Muscle layer of colon (tissue), 2 donors: ENCODE measurements around the gene NUAK2.
"Not testable (repeated sequence)": the region's sequence is repeated elsewhere in the genome, so short reads cannot be mapped to it uniquely, and the experiment has no call there.

Experiments
- H3K27ac ChIP-seq: one replicate; pipeline ENCODE4 v1.7.0; 2013; ENCODE audit warnings: low read depth, mild to moderate bottlenecking, low read length, moderate library complexity
- H3K27me3 ChIP-seq, 2 donors: one replicate each; pipeline ENCODE4 v1.7.0; 2013; ENCODE audit warnings: low read length in 2 of 2, mild to moderate bottlenecking in 2 of 2; ENCODE audit not compliant: insufficient read depth in 2 of 2, control insufficient read depth in 1 of 2
- H3K36me3 ChIP-seq: one replicate; pipeline ENCODE4 v1.7.0; 2013; ENCODE audit warnings: mild to moderate bottlenecking, low read length; ENCODE audit not compliant: insufficient read depth
- H3K4me1 ChIP-seq: one replicate; pipeline ENCODE4 v1.7.0; 2013; ENCODE audit warnings: mild to moderate bottlenecking, low read length; ENCODE audit not compliant: insufficient read depth
- H3K4me3 ChIP-seq, 2 donors: one replicate each; pipeline ENCODE4 v1.7.0; 2013; ENCODE audit warnings: low read length in 2 of 2, low read depth in 1 of 2, mild to moderate bottlenecking in 1 of 2, moderate library complexity in 1 of 2
- H3K9ac ChIP-seq: one replicate; pipeline ENCODE4 v1.7.0; 2013; ENCODE audit warnings: low read length
- H3K9me3 ChIP-seq: one replicate; pipeline ENCODE4 v1.7.0; 2013; ENCODE audit warnings: mild to moderate bottlenecking, low read length
- donor health status: abdominal sarcoma.
- donor health status: Adenocarcinoma of cecum.

Gene NUAK2

GRCh38 chr1:205321162-205321958, at the start of gene NUAK2:
Gene NUAK2, minus strand, starts transcription at chr1:205321745. Its CDS starts 117 bp downstream, at chr1:205321628.
- Histone ChIP-seq H3K27me3 (no peaks in the 10 kb centered on the region), H3K36me3 (no peaks in the 10 kb centered on the region), H3K9me3 (no peaks in the 10 kb centered on the region), H3K4me1 (peaks cover 27% of the 10 kb centered on the region), H3K9ac (peak within 1 kb of the TSS; percentile 49), H3K4me3 (peak within 1 kb of the TSS; percentile 61 to 74), H3K27ac (peak within 1 kb of the TSS; percentile 40)

- Histone ChIP-seq H3K36me3 (no peaks in the 10 kb centered on the region), H3K4me3 (no peak overlapping the region), H3K9ac (no peak overlapping the region), H3K4me1 (no peaks in the 10 kb centered on the region), H3K27me3 (peaks cover 0 to 6% of the 10 kb centered on the region in 2 donors), H3K27ac (no peak overlapping the region), H3K9me3 (no peaks in the 10 kb centered on the region)
Observed at GRCh38 chr1:205370780-205371179, 49.2 kb upstream of the NUAK2 start.

GRCh38 chr1:205369701-205370123, 48.2 kb upstream of the NUAK2 start:
- Histone ChIP-seq H3K36me3 (no peaks in the 10 kb centered on the region), H3K4me1 (no peaks in the 10 kb centered on the region), H3K9ac (no peak overlapping the region), H3K9me3 (no peaks in the 10 kb centered on the region), H3K4me3 (no peak overlapping the region), H3K27ac (no peak overlapping the region), H3K27me3 (no peaks in the 10 kb centered on the region)

- Histone ChIP-seq H3K36me3 (no peaks in the 10 kb centered on the region), H3K27ac (no peak overlapping the region), H3K4me1 (no peaks in the 10 kb centered on the region), H3K27me3 (no peaks in the 10 kb centered on the region), H3K9me3 (no peaks in the 10 kb centered on the region), H3K9ac (no peak overlapping the region), H3K4me3 (no peak overlapping the region)
Observed at GRCh38 chr1:205368478-205368877, 46.9 kb upstream of the NUAK2 start.

- no peak overlapping the region for H3K27ac ChIP-seq
- no peaks in the 10 kb centered on the region for H3K4me1 ChIP-seq
- no peaks in the 10 kb centered on the region for H3K27me3 ChIP-seq
- H3K9me3 ChIP-seq = no peaks in the 10 kb centered on the region
- no peak overlapping the region for H3K9ac ChIP-seq
- H3K36me3 ChIP-seq = no peaks in the 10 kb centered on the region
- H3K4me3 ChIP-seq = no peak overlapping the region
Observed at GRCh38 chr1:205365945-205366463, 44.5 kb upstream of the NUAK2 start.

GRCh38 chr1:205365086-205365485, 43.5 kb upstream of the NUAK2 start:
- H3K27ac ChIP-seq, H3K27me3 ChIP-seq, H3K9me3 ChIP-seq, H3K4me3 ChIP-seq, H3K36me3 ChIP-seq, H3K4me1 ChIP-seq, H3K9ac ChIP-seq: not testable (repeated sequence)

- Histone ChIP-seq H3K9me3 (no peaks in the 10 kb centered on the region), H3K36me3 (no peaks in the 10 kb centered on the region), H3K4me3 (no peak overlapping the region), H3K27ac (no peak overlapping the region), H3K27me3 (no peaks in the 10 kb centered on the region), H3K9ac (no peak overlapping the region), H3K4me1 (peaks cover 5% of the 10 kb centered on the region)
Observed at GRCh38 chr1:205360891-205361290, 39.3 kb upstream of the NUAK2 start.

GRCh38 chr1:205359771-205360565, 38.4 kb upstream of the NUAK2 start:
- peaks cover 5% of the 10 kb centered on the region for H3K4me1 ChIP-seq

GRCh38 chr1:205358579-205358978, 37.0 kb upstream of the NUAK2 start:
- Histone ChIP-seq H3K4me1 (peaks cover 5% of the 10 kb centered on the region), H3K36me3 (no peaks in the 10 kb centered on the region), H3K27me3 (no peaks in the 10 kb centered on the region), H3K4me3 (no peak overlapping the region), H3K9ac (no peak overlapping the region), H3K9me3 (no peaks in the 10 kb centered on the region), H3K27ac (no peak overlapping the region)

More at GRCh38 chr1:205359771-205360565, 38.4 kb upstream of the NUAK2 start:
- Histone ChIP-seq H3K27ac (no peak overlapping the region), H3K36me3 (no peaks in the 10 kb centered on the region), H3K9ac (no peak overlapping the region), H3K27me3 (no peaks in the 10 kb centered on the region), H3K4me3 (no peak overlapping the region), H3K9me3 (no peaks in the 10 kb centered on the region)

- no peak overlapping the region for H3K4me3 ChIP-seq
- H3K9me3 ChIP-seq = no peaks in the 10 kb centered on the region
- peaks cover 5% of the 10 kb centered on the region for H3K4me1 ChIP-seq
- no peaks in the 10 kb centered on the region for H3K27me3 ChIP-seq
- no peak overlapping the region for H3K9ac ChIP-seq
- H3K27ac ChIP-seq = no peak overlapping the region
- no peaks in the 10 kb centered on the region for H3K36me3 ChIP-seq
Observed at GRCh38 chr1:205357567-205357966, 36.0 kb upstream of the NUAK2 start.

GRCh38 chr1:205356440-205357139, 35.0 kb upstream of the NUAK2 start, which contains the start of gene KLHDC8A:
Gene KLHDC8A, minus strand, starts transcription at chr1:205356922. Its CDS starts 13,318 bp downstream, at chr1:205343604.
- Histone ChIP-seq H3K27me3 (no peaks in the 10 kb centered on the region), H3K27ac (no peak within 1 kb of the TSS), H3K36me3 (no peaks in the 10 kb centered on the region), H3K9me3 (no peaks in the 10 kb centered on the region), H3K4me1 (peaks cover 5% of the 10 kb centered on the region), H3K4me3 (peak within 1 kb of the TSS in 1 of 2 donors; percentile 41), H3K9ac (no peak within 1 kb of the TSS)
